Measurements from ENCODE around the gene VAV1. TPM values are rescaled to one million over a fixed set of nuclear protein-coding genes. Genes with fewer than 3 reads are reported as not detected.

Gene VAV1
- total and polyA plus RNA-seq, 9 of the 15 experiments (the other 6 are each of a cell fraction or from before 2014, with no cell fraction given) = 0.46 to 20.1 (median 11.1) TPM

DNA sequence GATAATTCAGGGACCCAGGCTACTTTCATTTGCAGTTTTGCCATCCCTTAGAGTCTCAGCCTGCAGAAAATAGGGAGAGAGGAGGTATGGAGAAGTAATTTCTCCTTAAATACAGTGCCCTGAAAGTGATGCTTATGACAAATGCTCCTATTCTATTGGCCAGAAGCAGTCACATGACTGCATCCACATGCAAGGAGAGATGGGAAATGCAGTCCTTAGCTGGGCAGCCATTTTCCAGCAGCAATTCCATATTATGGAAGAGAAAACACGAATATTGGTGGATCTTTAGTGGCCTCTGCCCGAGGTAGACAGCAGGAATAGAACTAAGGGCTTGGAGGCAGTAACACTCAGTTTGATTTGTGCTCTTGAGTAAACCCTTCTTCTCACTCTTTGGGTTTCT, 39.4 kb downstream of the VAV1 start (continued):
- TF ChIP-seq, protein P1, sequence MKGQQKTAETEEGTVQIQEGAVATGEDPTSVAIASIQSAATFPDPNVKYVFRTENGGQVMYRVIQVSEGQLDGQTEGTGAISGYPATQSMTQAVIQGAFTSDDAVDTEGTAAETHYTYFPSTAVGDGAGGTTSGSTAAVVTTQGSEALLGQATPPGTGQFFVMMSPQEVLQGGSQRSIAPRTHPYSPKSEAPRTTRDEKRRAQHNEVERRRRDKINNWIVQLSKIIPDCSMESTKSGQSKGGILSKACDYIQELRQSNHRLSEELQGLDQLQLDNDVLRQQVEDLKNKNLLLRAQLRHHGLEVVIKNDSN (CRISPR knock-in tag; IDR thresholded peaks at IDR 0.05) = peak; percentile 97
- TF ChIP-seq, protein P2, sequence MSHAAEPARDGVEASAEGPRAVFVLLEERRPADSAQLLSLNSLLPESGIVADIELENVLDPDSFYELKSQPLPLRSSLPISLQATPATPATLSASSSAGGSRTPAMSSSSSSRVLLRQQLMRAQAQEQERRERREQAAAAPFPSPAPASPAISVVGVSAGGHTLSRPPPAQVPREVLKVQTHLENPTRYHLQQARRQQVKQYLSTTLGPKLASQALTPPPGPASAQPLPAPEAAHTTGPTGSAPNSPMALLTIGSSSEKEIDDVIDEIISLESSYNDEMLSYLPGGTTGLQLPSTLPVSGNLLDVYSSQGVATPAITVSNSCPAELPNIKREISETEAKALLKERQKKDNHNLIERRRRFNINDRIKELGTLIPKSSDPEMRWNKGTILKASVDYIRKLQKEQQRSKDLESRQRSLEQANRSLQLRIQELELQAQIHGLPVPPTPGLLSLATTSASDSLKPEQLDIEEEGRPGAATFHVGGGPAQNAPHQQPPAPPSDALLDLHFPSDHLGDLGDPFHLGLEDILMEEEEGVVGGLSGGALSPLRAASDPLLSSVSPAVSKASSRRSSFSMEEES (CRISPR knock-in tag; IDR thresholded peaks at IDR 0.05) = peak; percentile 97
- peak; percentile 79 to 86 for TF ChIP-seq SIX5 (IDR thresholded peaks at IDR 0.05; ENCODE audit: borderline replicate concordance in 1 of 2, insufficient read depth in 1 of 2, low read depth in 1 of 2, low read length in 2 of 2)
- TF ChIP-seq YY1 (IDR thresholded peaks at IDR 0.05; ENCODE audit: borderline replicate concordance in 1 of 3, control insufficient read depth in 1 of 3, extremely low read depth in 1 of 3, insufficient read depth in 3 of 3, insufficient read length in 1 of 3, insufficient replicate concordance in 2 of 3, low read depth in 1 of 3, low read length in 2 of 3) = peak; percentile 76 to 97 (median 85)
- peak; percentile 81 for TF ChIP-seq CREM (IDR thresholded peaks at IDR 0.05; ENCODE audit: low read depth)
- peak; percentile 33 for TF ChIP-seq NFYB (IDR thresholded peaks at IDR 0.05; ENCODE audit: extremely low read depth, insufficient read length)
- TF ChIP-seq ZNF143 (CRISPR knock-in tag; IDR thresholded peaks at IDR 0.05) = peak; percentile 88
- TF ChIP-seq, protein P3, sequence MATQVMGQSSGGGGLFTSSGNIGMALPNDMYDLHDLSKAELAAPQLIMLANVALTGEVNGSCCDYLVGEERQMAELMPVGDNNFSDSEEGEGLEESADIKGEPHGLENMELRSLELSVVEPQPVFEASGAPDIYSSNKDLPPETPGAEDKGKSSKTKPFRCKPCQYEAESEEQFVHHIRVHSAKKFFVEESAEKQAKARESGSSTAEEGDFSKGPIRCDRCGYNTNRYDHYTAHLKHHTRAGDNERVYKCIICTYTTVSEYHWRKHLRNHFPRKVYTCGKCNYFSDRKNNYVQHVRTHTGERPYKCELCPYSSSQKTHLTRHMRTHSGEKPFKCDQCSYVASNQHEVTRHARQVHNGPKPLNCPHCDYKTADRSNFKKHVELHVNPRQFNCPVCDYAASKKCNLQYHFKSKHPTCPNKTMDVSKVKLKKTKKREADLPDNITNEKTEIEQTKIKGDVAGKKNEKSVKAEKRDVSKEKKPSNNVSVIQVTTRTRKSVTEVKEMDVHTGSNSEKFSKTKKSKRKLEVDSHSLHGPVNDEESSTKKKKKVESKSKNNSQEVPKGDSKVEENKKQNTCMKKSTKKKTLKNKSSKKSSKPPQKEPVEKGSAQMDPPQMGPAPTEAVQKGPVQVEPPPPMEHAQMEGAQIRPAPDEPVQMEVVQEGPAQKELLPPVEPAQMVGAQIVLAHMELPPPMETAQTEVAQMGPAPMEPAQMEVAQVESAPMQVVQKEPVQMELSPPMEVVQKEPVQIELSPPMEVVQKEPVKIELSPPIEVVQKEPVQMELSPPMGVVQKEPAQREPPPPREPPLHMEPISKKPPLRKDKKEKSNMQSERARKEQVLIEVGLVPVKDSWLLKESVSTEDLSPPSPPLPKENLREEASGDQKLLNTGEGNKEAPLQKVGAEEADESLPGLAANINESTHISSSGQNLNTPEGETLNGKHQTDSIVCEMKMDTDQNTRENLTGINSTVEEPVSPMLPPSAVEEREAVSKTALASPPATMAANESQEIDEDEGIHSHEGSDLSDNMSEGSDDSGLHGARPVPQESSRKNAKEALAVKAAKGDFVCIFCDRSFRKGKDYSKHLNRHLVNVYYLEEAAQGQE (IDR thresholded peaks at IDR 0.05; ENCODE audit: borderline replicate concordance) = peak; percentile 49; the same call in 1 of the 2 replicates
- TF ChIP-seq, protein P3 (CRISPR knock-in tag; IDR thresholded peaks at IDR 0.05; ENCODE audit: low read depth) = no peak
- peak; percentile 37 for TF ChIP-seq RBM25 (IDR thresholded peaks at IDR 0.05; ENCODE audit: low read depth, low read length, severe bottlenecking)
- 0 out of 2 replicates have a peak, but pooled peaks have one; percentile 26 for TF ChIP-seq MBD2 (IDR thresholded peaks at IDR 0.05; ENCODE audit: borderline replicate concordance, low read depth)
- TF ChIP-seq CREB1 (IDR thresholded peaks at IDR 0.05) = no peak
- no peak; the same call in 1 of the 2 replicates for TF ChIP-seq CREB1 (CRISPR knock-in tag; IDR thresholded peaks at IDR 0.05)
- TF ChIP-seq GABPB1 (CRISPR knock-in tag; IDR thresholded peaks at IDR 0.05) = no peak

All from K562 (cell line).